HG03097 (cell line): Measurements from ENCODE around the gene TUFM.
"Not testable (repeated sequence)": the region's sequence is repeated elsewhere in the genome, so short reads cannot be mapped to it uniquely, and the experiment has no call there.

ENCODE experiments used
- ATAC-seq: cut with Tn5 transposase; IDR thresholded peaks from one replicate; pipeline ENCODE4 v1.9.1; 2021; ENCODE audit not compliant: unreplicated experiment, low FRiP score

The TUFM gene

DNA sequence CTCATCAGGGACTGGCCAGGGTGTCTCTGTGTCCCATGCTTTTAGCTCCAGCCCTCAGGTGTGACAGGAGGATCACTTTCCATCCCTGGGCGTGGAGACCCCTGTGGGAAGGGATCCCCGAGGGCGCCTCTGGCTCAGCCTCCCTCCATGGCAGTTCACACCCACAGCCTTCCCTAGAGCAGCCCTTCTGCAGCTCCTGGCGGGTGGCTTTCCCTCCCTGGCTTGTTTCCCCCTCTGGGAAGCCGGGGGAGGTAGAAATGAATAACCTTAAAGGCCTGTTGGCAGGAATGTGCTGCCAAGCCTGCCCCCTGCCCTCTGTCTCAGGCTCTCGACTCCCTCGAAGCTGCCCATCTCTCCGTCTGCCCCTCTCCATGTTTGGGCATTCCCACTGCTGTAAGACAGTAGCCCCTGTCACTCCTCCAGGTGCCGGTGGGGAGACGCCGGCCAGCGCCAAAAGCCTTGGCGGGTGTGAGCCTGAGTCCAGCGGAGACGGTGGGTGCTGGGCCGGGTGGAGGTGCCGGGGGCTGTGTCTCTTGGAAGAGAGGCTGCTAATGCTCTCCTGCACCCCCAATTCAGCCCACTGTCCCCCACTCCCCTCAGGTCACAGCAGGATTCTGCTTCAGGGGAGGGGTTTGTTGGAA, 30.0 kb upstream of the TUFM start:
- ATAC-seq: no peak

DNA sequence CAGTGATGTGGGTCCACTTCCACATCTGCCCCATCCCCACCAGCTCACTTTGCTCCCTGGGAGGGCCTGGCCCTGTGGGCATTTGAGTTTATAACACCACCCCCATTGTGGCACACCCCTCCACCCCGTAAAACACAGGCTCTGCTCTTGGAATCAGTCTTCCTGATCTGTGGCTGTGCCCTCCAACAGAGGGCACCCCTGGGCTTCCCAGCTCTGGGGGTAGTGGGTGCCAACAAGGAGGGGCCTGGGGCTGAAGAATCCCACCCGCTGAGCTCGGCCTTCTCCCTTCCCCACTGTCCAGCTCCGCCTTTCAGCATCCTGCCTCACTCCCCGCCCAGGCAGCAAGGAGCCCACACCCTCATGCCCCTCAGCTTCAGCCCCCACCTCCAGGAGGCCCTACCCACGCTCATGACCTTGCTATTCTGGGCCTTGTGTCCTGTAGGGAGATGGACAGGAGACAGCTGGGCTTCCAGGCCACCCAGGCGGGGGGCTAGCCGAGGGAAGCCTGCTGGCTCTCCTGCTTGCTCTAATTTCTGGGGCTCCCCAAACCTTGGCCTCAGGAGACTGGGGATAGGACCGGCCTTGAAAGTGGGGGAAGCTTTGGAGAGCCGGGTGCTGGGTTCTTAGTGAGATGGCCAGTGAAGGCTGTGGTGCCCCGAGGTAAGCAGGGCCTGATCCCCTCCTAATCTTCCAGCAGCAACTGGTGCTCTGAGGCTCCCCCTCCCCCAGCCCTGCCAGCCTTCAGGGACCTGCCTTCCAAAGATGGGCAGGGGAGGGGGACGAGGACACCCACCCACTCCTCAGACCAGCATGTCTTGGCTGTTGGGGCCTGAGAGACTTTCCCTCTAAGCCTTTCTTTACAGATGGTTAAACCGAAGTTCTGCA, 29.2 kb upstream of the TUFM start:
- ATAC-seq: no peak

DNA sequence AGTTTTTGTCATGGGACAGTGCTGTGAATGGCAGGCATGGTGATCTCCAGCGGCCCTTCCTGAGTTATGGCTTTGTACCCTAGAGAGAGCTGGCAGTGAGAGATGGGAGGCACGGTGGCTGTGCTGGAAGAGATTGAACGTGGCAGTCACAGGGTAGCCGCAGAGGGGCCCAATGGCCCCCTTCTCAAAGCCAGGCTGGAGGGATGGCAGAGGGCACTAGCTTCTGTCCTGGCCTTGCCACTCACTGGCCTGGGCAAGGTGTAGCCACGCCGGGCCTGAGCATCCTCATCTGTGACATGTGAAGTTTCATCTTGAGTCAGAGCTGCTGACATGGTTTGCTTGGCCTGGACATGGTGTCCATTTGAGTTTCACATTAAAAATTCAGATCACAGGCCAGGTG, 28.3 kb upstream of the TUFM start:
- ATAC-seq: no peak

DNA sequence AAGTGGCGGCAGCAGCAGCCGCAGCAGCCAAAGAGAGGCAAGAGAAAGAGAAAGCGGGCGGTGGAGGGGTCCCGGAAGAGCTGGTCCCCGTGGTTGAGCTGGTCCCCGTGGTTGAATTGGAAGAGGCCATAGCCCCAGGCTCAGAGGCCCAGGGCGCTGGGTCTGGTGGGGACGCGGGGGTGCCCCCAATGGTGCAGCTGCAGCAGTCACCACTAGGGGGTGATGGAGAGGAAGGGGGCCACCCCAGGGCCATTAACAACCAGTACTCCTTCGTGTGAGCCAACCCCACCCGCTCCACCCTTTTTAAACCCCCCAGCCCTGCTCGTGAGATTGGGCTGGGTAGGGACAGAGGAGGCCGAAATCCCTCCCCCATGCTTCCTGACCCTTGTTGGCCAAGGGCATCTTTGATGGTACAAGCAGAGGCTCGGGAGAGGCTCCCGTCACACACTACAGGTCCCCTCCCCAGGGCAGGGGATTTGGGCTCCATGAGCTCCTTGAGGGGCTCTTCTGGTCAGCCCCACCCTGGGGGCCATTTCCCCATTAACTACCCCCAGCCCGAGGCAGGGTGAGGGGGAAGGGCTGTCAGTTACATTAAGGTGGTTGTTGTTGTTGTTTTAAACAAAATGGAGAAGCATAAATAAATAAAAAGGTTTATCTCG, 27.5 kb upstream of the TUFM start:
- ATAC-seq: no peak

DNA sequence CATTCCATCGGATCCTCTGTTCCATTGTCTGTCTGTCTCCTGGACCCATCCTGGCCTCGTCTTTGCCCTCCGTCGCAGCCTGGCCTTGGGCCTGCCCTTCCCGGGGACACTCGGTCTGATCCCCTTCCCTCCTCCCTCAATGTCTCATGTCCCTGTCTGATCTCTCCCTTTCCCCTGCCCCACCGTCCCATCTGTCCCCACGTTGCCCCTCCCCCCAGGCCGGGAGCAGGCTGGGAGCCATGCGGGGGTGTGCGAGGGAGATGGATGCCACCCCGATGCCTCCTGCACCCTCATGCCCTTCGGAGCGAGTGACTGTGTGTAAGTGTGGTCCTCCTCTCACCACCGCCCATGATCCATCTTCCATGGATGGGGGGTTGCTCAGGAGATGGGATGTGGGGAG, 26.8 kb upstream of the TUFM start:
- no peak for ATAC-seq

DNA sequence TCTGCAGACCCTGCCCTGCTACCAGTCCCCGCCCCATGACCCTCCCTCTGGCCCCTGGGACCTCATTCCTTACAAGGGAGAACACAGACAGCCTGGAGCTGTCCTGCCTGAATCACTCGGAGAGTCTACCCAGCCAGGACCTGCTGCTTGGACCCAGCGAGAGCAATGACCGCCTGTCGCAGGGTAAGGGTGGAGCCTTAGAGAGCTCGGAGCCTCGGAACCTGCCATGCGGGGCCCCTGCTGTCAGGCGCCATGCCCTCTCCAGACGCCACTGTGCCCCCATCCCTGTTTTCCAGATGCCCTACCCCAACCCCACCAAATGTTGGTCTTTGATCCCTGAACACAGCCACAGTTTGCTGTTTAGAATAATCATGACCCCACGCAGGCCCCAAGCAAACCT, 23.1 kb upstream of the TUFM start:
- no peak for ATAC-seq

DNA sequence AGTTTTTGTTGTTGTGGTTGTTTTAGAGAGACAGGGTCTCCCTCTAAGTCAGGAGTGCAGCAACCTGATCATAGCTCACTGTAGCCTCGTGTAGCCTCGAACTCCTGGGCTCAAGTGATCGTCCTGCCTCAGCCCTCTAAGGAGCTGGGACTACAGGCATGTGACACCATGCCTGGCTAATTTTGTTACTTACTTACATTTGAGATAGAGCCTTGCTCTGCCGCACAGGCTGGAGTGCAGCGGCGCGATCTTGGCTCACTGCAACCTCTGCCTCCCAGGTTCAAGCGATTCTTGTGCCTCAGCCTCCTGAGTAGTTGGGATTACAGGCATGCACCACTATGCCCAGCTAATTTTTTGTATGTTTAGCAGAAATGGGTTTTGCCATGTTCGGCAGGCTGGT, 21.5 kb upstream of the TUFM start:
- ATAC-seq: not testable (repeated sequence)

DNA sequence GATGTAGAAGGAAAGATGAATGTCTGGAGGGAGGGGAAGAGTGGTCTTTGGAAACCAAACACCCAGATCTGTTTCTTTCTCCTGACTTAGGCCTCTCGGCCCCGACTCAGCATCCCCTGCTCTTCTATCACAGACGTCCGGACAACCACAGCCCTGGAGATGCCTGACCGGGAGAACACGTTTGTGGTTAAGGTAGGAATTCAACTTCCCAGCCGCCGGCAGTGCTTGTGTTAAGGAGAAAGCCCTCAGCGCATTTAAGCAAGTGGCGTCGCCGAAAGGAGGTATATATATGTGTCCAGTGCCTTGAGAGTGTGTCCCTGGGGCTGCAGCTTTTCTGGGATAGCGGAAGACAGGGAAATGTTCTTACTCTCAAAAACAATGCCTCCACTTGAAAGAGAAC, 21.1 kb upstream of the TUFM start:
- ATAC-seq: no peak

DNA sequence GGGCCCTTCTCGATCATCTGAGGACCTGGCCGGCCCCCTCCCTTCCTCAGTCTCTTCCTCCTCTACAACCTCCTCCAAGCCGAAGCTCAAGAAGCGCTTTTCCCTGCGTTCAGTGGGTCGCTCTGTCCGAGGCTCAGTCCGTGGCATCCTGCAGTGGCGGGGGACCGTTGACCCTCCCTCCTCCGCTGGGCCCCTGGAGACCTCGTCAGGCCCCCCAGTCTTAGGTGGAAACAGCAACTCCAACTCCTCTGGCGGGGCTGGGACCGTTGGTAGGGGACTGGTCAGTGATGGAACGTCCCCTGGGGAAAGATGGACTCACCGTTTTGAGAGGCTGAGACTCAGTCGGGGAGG, 20.3 kb upstream of the TUFM start:
- ATAC-seq: no peak

DNA sequence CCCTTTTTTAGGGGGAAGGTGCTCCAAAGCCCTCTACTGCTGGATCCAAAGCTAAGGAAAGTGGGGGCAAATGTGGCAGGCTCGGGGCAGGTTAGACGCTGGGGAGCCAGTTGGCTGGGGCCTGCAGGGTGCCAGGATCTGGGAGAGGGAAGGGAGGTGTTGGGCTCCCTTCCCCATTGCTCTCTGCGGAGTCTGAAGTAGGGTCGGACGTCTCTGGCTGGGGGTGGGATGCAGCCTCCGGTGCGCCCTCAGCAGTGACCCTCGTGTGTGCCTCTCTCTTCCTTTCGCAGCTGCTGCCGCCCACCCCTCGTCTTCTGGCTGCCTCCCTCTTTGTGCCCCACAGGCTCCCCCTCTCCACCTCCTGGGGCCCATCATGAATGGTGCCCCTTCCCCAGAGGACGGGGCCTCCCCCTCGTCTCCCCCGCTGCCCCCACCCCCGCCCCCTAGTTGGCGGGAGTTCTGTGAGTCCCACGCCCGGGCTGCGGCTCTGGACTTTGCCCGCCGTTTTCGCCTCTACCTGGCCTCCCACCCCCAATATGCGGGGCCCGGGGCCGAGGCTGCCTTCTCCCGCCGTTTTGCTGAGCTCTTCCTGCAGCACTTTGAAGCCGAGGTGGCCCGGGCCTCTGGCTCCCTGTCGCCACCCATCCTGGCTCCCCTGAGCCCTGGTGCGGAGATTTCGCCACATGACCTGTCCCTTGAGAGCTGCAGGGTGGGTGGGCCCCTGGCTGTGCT, 19.7 kb upstream of the TUFM start:
- ATAC-seq: no peak

DNA sequence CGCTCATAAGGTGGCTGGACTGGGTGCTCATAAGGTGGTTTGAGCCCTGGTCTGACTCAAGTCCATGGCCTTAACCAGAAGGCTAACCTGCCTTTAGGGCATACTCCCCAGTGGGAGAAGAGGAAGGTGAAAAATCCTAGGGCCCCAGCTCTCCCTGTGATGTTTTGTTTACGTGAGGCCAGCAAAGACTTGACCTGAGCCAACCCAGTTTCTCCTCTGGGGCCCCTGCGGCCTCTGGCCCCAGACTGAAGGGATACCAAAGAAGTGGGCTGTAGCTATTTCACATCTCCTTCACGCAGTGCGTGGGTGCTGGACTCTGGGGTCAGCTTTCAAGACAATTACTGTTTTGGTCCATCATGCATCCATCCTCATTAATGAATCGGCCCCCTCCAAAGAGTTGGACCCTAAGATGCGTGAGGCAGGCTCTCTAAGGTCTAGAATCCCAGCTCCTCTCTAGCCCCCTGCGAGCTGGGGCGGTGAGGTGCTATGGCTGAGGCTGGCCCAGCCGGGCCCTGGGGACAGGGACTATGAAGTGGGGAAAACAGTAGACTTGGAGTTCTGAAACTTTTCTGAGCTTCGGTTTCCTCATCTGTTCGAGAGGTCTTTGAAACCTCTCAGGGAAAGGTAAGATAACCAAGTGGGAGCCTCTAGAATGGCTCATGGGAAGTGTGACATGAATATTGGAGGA, 19.0 kb upstream of the TUFM start:
- no peak for ATAC-seq

DNA sequence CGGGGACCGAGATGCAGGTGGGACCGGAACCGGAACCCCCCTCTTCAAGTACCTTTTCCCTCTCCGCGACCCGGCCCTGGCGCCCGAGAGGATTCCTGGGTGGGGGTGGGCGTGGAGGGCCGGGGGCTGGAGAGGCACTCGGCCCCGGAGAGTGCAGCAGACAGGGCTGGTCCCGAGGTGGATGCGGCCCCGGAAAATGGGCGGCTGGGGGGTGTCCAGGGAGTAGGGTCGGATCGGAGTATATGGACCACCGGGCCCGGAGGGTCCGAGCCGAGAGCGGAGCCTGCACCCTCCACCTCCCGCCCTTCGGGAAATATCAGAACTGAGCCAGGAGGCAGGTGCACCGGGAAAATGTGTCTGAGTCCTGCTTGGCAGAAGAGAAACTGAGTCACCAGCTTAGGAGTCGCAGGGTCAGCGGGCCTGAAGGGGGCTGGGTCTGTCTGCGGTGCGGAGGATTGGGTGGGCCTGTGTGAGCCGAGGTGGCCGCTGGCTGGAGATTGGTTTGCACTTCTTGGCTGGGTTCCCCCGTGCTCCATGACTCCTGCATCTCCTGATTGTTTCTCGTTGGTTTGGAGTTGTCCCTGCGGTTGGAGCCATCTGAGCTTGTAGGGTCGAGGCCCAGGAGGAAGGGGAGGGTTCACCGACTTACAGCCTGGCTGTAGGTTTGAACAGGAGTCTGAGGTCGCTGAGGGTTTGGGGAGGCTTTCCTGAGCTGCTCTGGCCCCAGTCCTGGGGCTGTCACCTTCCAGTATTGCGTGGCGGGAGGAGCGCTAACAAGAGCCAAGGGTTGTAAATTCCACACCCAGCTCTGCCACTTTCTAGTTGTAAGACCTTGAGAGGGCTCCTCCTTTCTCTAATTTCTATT, 18.0 kb upstream of the TUFM start:
- ATAC-seq: peak; percentile 10

DNA sequence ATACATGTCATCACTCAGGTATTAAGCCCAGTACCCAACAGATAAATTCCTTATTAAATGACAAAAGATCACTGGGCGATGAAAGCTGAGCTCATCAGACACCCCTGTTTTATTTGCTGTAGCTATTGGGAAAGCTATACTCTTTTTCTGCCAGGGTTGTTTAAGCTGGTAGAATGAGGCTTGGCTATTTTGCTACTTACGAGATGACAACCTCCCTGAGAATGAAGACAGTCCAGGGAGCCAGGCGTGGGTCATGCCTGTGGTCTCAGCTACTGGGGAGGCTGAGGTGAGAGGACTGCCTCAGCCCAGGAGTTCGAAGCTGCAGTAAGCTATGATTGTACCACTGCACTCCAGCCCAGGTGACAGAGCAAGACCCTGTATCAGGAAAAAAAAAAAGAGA, 13.2 kb upstream of the TUFM start:
- ATAC-seq: no peak

DNA sequence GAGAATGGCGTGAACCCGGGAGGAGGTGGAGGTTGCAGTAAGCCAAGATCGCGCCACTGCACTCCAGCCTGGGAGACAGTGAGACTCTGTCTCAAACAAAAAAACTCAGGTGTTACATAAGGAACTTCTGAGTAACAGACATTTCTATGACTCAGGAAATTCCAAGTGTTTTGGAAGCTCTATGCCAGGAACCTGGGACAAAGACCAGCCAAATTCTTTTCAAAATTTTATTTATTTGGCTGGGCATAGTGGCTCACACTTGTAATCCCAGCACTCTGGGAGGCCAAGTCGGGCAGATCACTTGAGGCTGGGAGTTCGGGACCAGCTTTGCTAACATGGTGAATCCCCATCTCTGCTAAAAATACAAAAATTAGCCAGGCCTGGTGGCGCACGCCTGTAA, 12.3 kb upstream of the TUFM start:
- ATAC-seq: no peak

DNA sequence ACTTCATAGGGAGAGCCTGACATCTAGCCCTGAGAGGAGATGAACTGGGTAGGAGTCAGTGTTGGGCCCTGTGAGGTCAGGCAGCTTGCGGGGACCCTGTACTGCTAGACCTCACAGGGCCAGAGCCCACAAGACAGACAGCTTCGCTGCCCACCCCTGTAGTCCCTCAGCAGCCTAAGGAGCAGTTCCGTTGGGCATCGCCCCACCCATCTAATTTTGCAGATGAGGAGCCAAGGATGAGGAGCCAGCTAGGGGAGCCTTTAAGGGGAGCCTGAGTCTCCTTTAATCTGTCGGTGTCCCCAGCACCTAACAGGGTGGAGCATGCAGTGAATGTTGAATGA, 755 bp upstream of the TUFM start:
- peak; percentile 5 for ATAC-seq

DNA sequence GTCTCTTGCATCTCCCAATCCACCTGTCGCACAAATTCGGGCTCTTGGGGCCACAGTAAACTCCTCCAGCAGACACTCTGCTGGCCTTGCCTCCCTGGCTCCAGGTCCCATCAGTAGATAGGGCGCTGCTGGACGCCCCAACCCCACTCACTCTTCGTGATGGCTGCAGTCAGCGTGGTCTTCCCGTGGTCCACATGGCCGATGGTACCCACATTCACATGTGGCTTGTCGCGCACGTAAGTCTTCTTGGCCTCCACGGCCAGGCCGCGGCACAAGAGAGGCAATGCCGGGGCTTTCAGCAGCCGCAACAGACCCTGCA, 428 bp downstream of the TUFM start:
- ATAC-seq: peak; percentile 4

DNA sequence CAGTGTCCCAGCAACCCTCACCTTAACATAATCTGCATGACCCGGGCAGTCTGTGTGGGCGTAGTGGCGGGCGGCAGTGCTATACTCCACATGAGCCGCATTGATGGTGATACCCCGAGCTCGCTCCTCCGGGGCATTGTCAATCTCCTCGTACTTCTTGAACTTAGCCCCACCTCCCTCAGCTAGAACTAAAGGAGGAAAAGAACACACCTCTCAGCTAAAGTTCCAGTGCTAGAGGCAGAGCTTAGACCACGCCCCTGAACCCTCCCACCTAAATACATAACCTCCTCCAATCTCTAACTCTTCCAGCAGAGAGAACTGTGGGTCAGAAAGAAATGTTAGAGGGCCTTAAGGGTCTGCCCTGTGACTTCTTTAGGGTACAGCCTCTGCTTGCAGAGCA, 855 bp downstream of the TUFM start:
- no peak for ATAC-seq

DNA sequence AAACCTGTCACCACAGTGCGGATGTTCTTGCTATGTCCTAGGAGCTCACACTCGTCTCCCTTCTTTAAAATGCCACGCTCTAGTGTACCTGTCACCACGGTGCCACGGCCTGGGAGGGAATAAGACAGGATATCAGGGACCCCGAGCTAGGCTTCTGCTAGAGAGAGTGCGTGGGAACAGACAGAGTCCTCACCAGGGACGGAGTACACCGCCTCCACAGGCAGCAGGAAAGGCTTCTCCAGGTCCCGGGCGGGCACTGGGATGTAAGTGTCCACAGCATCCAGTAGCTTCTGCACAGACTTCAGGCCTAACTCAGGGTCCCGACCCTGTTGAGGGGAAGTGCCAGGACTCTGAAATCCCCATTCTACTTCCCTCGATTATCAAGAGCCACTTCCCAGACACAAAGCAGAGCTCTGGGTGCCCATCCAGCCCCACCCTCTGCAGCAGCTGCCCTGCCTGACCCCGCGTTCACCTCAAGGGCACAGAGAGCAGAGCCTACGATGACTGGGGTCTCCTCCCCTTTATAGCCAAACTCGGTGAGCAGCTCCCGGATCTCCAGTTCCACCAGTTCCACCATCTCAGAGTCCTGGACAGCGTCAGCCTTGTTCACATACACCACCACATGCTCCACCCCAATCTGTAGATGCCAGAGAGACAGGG, 1.8 kb downstream of the TUFM start:
- ATAC-seq: no peak

DNA sequence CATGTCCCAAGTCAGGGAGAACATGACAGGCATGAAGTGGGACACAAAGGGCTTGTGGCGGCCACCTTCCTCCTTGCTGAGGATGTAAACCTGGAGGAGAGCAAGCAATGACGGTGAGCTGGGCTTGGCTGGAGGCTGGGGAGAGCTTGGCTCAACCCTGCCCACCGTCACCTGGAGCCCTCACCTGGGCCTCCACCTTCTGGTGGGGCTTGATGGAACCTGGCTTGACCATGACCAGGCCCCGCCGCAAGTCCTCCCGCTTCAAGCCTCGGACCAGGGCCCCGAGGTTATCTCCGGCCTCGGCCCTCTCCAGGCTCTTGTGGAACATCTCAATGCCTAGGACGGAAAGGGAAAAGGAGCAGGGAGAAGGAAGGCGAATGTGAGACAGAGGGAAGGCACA, 2.4 kb downstream of the TUFM start:
- ATAC-seq: no peak
